ENCODE data around the gene ZBTB38.

The ZBTB38 gene

DNA sequence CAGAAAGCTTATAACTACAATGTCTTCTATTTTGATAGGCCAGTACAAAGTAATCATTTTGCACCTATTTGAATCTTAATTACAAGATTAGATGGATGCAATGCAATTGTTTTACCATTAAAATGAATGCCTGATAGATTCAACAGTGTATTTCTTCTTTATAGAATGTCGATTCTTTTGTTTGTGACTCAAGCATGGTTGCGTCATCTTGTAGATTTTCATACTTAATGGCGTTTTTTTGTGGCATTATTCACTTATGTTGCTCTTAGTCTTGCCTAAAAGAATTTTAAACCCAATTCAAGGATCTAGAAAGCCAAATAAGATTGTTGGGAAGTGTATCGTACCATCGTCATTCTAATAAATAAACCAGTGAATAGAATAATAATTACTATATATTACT lies 21.4 kb downstream of the ZBTB38 start:
- H3K27ac ChIP-seq, result no peak overlapping the region
- TF ChIP-seq CTCF (IDR thresholded peaks at IDR 0.05), result no peak
- no peak for DNase-seq (ENCODE audit: low spot score)
- H3K4me3 ChIP-seq, result no peak overlapping the region

DNA sequence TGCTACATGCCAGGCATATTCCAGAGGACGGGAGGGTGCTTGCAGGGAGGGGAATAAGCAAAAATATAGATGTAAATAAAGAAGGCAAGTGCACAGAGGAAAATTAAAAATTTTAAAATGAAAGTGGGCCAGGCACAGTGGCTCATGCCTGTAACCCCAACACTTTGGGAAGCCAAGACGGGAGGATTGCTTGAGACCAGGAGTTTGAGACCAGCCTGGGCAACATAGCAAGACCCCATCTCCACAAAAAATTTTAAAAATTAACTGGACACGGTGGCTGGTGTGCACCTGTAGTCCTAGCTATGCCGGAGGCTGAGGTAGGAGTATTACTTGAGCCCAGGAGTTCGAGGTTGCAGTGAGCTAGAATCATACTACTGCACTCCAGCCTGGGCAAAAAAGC lies 22.4 kb downstream of the ZBTB38 start:
- no peak overlapping the region for H3K27ac ChIP-seq
- no peak overlapping the region for H3K4me3 ChIP-seq
- no peak for TF ChIP-seq CTCF (IDR thresholded peaks at IDR 0.05)
- DNase-seq (ENCODE audit: low spot score), result no peak

GRCh38 chr3:141391298-141391990 lies 23.1 kb downstream of the ZBTB38 start:
- DNase-seq (ENCODE audit: low spot score), result no peak
- TF ChIP-seq CTCF (IDR thresholded peaks at IDR 0.05), result no peak
- Histone ChIP-seq H3K4me3 (no peak overlapping the region), H3K27ac (no peak overlapping the region)

- no peak for DNase-seq (ENCODE audit: low spot score)
- no peak for TF ChIP-seq CTCF (IDR thresholded peaks at IDR 0.05)
- Histone ChIP-seq H3K27ac (no peak overlapping the region), H3K4me3 (no peak overlapping the region)
These were observed 23.6 kb downstream of the ZBTB38 start for GRCh38 chr3:141391991-141392316.

- no peak for DNase-seq (ENCODE audit: low spot score)
- Histone ChIP-seq H3K4me3 (no peak overlapping the region), H3K27ac (peak overlapping the region in 1 of 2 donors; percentile 24)
- TF ChIP-seq CTCF (IDR thresholded peaks at IDR 0.05), result no peak
These were observed 24.1 kb downstream of the ZBTB38 start for GRCh38 chr3:141392416-141392815.

DNA sequence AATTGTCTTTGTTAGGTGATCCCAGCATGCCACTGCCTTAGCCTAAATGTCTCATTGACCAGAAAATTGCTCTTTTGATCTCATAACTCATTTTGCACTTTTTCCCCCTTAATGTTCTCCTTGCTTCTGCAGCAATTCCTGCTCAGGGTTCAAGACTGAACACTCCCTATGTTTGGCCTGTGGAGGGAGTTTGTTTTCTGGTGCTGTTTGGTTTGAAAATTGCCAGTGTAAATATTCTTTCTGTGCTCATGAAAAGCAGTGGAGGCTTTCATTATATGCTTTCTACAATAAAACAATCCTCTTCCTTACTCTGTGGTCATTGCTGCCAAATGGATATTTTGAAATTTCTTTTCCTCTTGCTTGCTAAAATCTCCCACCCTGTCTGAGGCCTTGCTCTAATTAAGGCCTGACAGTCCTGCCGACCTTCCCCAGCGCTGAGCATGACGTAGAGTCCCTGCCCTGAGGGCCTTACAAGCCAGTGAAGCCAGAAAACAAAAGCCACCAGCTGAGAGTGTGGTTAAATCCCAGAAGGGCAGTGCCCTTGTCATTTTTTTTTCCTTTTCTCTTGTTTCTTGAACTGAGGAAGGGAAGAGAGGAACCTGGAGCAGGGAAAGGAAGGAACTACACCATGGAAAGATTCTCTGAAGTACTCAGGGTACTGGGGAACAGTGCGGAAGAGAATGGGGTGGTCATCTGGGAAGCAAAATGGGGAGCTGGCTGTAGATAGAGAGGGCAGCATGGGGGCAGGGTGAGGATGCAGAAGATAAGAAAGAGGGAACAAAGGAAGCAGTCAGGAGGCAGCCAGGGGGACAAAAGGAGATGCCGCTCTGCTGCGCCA lies 24.8 kb downstream of the ZBTB38 start:
- H3K27ac ChIP-seq, result peak overlapping the region in 1 of 2 donors; percentile 24
- no peak overlapping the region for H3K4me3 ChIP-seq
- no peak for TF ChIP-seq CTCF (IDR thresholded peaks at IDR 0.05)
- DNase-seq (ENCODE audit: low spot score), result no peak

DNA sequence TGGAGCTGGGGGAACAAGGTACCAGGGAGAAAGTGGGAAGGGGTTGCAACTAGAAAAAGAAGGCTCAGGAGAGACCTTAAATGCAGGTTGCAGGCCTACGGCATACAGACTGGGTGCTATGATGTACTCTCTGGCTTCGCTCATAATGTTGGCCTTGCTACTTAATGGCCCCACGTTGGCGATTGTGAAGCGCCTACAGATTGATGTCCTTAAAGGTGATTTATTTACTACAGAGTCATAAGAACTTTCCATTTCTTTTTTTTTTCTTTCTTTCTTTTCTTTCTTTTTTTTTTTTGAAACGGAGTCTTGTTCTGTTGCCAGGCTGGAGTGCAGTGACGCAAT lies 25.4 kb downstream of the ZBTB38 start:
- Histone ChIP-seq H3K4me3 (no peak overlapping the region), H3K27ac (peak overlapping the region in 1 of 2 donors; percentile 24)
- DNase-seq (ENCODE audit: low spot score), result no peak
- no peak for TF ChIP-seq CTCF (IDR thresholded peaks at IDR 0.05)
